Suprapubic skin (tissue), 4 donors: Measurements from ENCODE around the gene C19orf33.

Experiments
- EP300 ChIP-seq: sonication (generic); formaldehyde crosslinking; IDR thresholded peaks from one replicate; pipeline ENCODE4 v1.6.1; 2017; ENCODE audit warnings: antibody characterized with exemption
- POLR2A ChIP-seq, 2 donors: fragments of 450-650 bp; IDR thresholded peaks; one replicate each; pipeline ENCODE4 v1.6.1; 2017; ENCODE audit warnings: antibody characterized with exemption in 2 of 2, mild to moderate bottlenecking in 2 of 2, moderate library complexity in 2 of 2
- POLR2AphosphoS5 ChIP-seq, 3 donors: sonication (generic); formaldehyde crosslinking; IDR thresholded peaks; one replicate each; pipeline ENCODE4 v1.6.1; 2017; ENCODE audit warnings: antibody characterized with exemption in 3 of 3
- TF ChIP-seq, protein P1 (sequence below), 2 donors: fragments of 200-600 bp in 1 of 2; fragments of 450-650 bp in 1 of 2; sonication (generic) in 1 of 2; IDR thresholded peaks; one replicate each; pipeline ENCODE4 v1.5.1; 2016 to 2019; ENCODE audit warnings: antibody characterized with exemption in 2 of 2, mild to moderate bottlenecking in 1 of 2, moderate library complexity in 1 of 2

DNA sequence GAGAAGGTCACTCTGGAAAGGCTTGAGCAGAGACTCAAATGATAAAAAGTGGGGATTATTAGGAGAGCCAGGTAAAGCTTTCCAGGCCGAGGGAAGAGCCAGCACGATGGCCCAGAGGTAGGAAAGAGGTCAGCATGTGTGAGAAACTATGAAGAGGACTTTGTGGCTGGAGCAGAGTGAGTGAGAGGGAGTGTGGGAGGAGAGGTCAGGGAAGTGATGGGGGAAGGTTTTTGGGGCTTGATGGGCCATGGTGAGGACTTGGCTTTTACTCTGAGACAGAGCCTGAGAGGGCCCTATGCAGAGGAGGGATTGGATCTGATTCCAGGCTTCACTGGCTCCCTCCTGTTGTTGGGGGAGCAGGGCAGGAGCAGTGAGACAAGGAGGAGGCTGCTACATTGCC is 36.9 kb downstream of the C19orf33 start:
- TF ChIP-seq EP300 (no peak), POLR2A (IDR thresholded peaks at IDR 0.05) (no peak), POLR2AphosphoS5 (IDR thresholded peaks at IDR 0.05) (no peak)
- TF ChIP-seq, protein P1, sequence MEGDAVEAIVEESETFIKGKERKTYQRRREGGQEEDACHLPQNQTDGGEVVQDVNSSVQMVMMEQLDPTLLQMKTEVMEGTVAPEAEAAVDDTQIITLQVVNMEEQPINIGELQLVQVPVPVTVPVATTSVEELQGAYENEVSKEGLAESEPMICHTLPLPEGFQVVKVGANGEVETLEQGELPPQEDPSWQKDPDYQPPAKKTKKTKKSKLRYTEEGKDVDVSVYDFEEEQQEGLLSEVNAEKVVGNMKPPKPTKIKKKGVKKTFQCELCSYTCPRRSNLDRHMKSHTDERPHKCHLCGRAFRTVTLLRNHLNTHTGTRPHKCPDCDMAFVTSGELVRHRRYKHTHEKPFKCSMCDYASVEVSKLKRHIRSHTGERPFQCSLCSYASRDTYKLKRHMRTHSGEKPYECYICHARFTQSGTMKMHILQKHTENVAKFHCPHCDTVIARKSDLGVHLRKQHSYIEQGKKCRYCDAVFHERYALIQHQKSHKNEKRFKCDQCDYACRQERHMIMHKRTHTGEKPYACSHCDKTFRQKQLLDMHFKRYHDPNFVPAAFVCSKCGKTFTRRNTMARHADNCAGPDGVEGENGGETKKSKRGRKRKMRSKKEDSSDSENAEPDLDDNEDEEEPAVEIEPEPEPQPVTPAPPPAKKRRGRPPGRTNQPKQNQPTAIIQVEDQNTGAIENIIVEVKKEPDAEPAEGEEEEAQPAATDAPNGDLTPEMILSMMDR (IDR thresholded peaks at IDR 0.05) = no peak
